Urinary bladder (tissue), 4 donors: ENCODE results near the gene IQGAP2. TPM values are rescaled to one million over a fixed set of nuclear protein-coding genes. Genes with fewer than 3 reads are reported as not detected.

Source experiments
- DNase-seq: peaks from one replicate; pipeline ENCODE4 v3.0.0-alpha.2; 2015; ENCODE audit errors: extremely low spot score
- H3K27ac ChIP-seq: one replicate; pipeline ENCODE4 v1.5.1; 2013; ENCODE audit warnings: low read depth, mild to moderate bottlenecking, moderate library complexity
- H3K36me3 ChIP-seq: one replicate; pipeline ENCODE4 v1.6.1; 2013; ENCODE audit warnings: mild to moderate bottlenecking, moderate library complexity; ENCODE audit not compliant: insufficient read depth
- H3K4me1 ChIP-seq: one replicate; pipeline ENCODE4 v1.6.1; 2013; ENCODE audit warnings: mild to moderate bottlenecking, moderate library complexity; ENCODE audit not compliant: insufficient read depth
- H3K4me3 ChIP-seq: one replicate; pipeline ENCODE4 v1.5.1; 2013; ENCODE audit warnings: low read depth, low read length
- WGBS: extraction: QIAGEN DNeasy Blood & Tissue Kit; methylation state at CpG from one replicate; pipeline ENCODE4 v1.1.7; 2013; 5-methylcytosine and 5-hydroxymethylcytosine counted together
- polyA plus RNA-seq: library from polyadenylated mRNA; stranded (reverse); fragments of 200-250 nt; gene quantifications from one replicate; pipeline ENCODE4 v1.2.3, GENCODE V29; 2013
- small RNA-seq: library from RNA; depleted of rRNA; stranded (forward); fragments of <200 nt; gene quantifications from one replicate; pipeline ENCODE3, GENCODE V24; 2014
- total RNA-seq: library from RNA; depleted of rRNA; stranded (reverse); fragments of >200 nt; gene quantifications from one replicate; pipeline ENCODE4 v1.2.3, GENCODE V29; 2014
- donor health status: healthy with polysubstance abuse.
- donor health status: healthy.

IQGAP2 gene
- total and polyA plus RNA-seq, 2 donors: 4.5 to 29.6 TPM

- H3K4me3 ChIP-seq: no peak overlapping the region
- WGBS: over 99% methylated on average over 4 of the region's 4 CpGs
- no peaks in the 10 kb centered on the region for H3K36me3 ChIP-seq
- H3K27ac ChIP-seq: no peak overlapping the region
- DNase-seq: no peak
- no peaks in the 10 kb centered on the region for H3K4me1 ChIP-seq
Measured at GRCh38 chr5:76757049-76757448, 354.0 kb downstream of the IQGAP2 start.

Small RNA genes lying within 50 kb of the gene (small RNA-seq; reads per million reads assigned to genes)
- gene RF02154 (not detected), gene RF02155 (not detected)

Other genes with a start within 250 kb of the IQGAP2 start
- 2.1 TPM for gene F2RL2, start 220.1 kb downstream of the IQGAP2 start, total RNA-seq
- 1.1 TPM for gene F2RL2, start 220.1 kb downstream of the IQGAP2 start, polyA plus RNA-seq